Endometrial microvascular endothelial cells (primary cell): ENCODE measurements around the gene WWOX. TPM values are rescaled to one million over a fixed set of nuclear protein-coding genes. Genes with fewer than 3 reads are reported as not detected.

Source experiments
- in situ Hi-C: cut with HindIII; loops from 2 replicates; pipeline ENCODE4 v1.10.0; 2017; ENCODE audit warnings: low sequenced_read_pairs, low pct_unique_long_range_greater_than_20kb; ENCODE audit errors: inconsistent ontology term
- total RNA-seq: library from RNA; depleted of rRNA; stranded (reverse); fragments of >200 nt; gene quantifications from one replicate; pipeline ENCODE4 v1.2.3, GENCODE V29; 2015; ENCODE audit errors: inconsistent ontology term

Gene WWOX
- total RNA-seq, 1 donor from 2014 or later, result 6.4 TPM

- in situ Hi-C loops, result no loop called here
Measured at GRCh38 chr16:78909226-78909625, 809.8 kb downstream of the WWOX start.

- in situ Hi-C loops, result no loop called here
Measured at GRCh38 chr16:78915811-78916345, 816.4 kb downstream of the WWOX start.

GRCh38 chr16:78916928-78917545 lies 817.6 kb downstream of the WWOX start:
- in situ Hi-C loops, result no loop called here

GRCh38 chr16:78918805-78919305 lies 819.4 kb downstream of the WWOX start:
- in situ Hi-C loops, result no loop called here

GRCh38 chr16:78919852-78920251 lies 820.4 kb downstream of the WWOX start:
- in situ Hi-C loops, result no loop called here

GRCh38 chr16:78920621-78921020 lies 821.2 kb downstream of the WWOX start:
- in situ Hi-C loops, result no loop called here

- in situ Hi-C loops, result no loop called here
Measured at GRCh38 chr16:78925083-78925767, 825.8 kb downstream of the WWOX start.

- in situ Hi-C loops, result no loop called here
Measured at GRCh38 chr16:78926723-78927210, 827.3 kb downstream of the WWOX start.

GRCh38 chr16:78927766-78928165 lies 828.3 kb downstream of the WWOX start:
- in situ Hi-C loops, result no loop called here

- in situ Hi-C loops, result no loop called here
Measured at GRCh38 chr16:78929841-78930240, 830.4 kb downstream of the WWOX start.

GRCh38 chr16:78930561-78930960 lies 831.1 kb downstream of the WWOX start:
- in situ Hi-C loops, result no loop called here

GRCh38 chr16:78931267-78931666 lies 831.8 kb downstream of the WWOX start:
- in situ Hi-C loops, result no loop called here

- in situ Hi-C loops, result no loop called here
Measured at GRCh38 chr16:78931678-78932077, 832.2 kb downstream of the WWOX start.

GRCh38 chr16:78932355-78932943 lies 833.0 kb downstream of the WWOX start:
- in situ Hi-C loops, result no loop called here

GRCh38 chr16:78936060-78936459 lies 836.6 kb downstream of the WWOX start:
- in situ Hi-C loops, result no loop called here

GRCh38 chr16:78939597-78939996 lies 840.1 kb downstream of the WWOX start:
- in situ Hi-C loops, result no loop called here

- in situ Hi-C loops, result no loop called here
Measured at GRCh38 chr16:78942625-78943245, 843.3 kb downstream of the WWOX start.

- in situ Hi-C loops, result no loop called here
Measured at GRCh38 chr16:78945336-78945735, 845.9 kb downstream of the WWOX start.

- in situ Hi-C loops, result no loop called here
Measured at GRCh38 chr16:78946556-78946955, 847.1 kb downstream of the WWOX start.
